ENCODE measurements around the gene CDKAL1.

The CDKAL1 gene

GRCh38 chr6:21027507-21027906 is 493.2 kb downstream of the CDKAL1 start:
- ATAC-seq, result no peak
- TF ChIP-seq ZFP3 (CRISPR knock-in tag; IDR thresholded peaks at IDR 0.05) (no peak), ZNF8 (CRISPR knock-in tag; IDR thresholded peaks at IDR 0.05) (no peak), TSHZ2 (CRISPR knock-in tag; IDR thresholded peaks at IDR 0.05) (no peak), RARB (CRISPR knock-in tag; IDR thresholded peaks at IDR 0.05) (no peak), PATZ1 (CRISPR knock-in tag; IDR thresholded peaks at IDR 0.05; ENCODE audit: borderline replicate concordance) (no peak), POU6F1 (CRISPR knock-in tag; IDR thresholded peaks at IDR 0.05; ENCODE audit: borderline replicate concordance, low read depth) (no peak), ESRRG (CRISPR knock-in tag; IDR thresholded peaks at IDR 0.05) (no peak), ZNF70 (CRISPR knock-in tag; IDR thresholded peaks at IDR 0.05) (no peak)

GRCh38 chr6:21031182-21031581 is 496.9 kb downstream of the CDKAL1 start:
- TF ChIP-seq ZFP30 (CRISPR knock-in tag; IDR thresholded peaks at IDR 0.05) (no peak), ISL1 (CRISPR knock-in tag; IDR thresholded peaks at IDR 0.05) (no peak), BACH2 (CRISPR knock-in tag; IDR thresholded peaks at IDR 0.05; ENCODE audit: borderline replicate concordance) (no peak), CREB5 (CRISPR knock-in tag; IDR thresholded peaks at IDR 0.05; ENCODE audit: low read depth) (no peak), GLIS3 (CRISPR knock-in tag; IDR thresholded peaks at IDR 0.05) (no peak), RARB (CRISPR knock-in tag; IDR thresholded peaks at IDR 0.05) (no peak), ZNF8 (CRISPR knock-in tag; IDR thresholded peaks at IDR 0.05) (no peak), TCF4 (CRISPR knock-in tag; IDR thresholded peaks at IDR 0.05; ENCODE audit: borderline replicate concordance) (no peak), ZC3H10 (CRISPR knock-in tag; IDR thresholded peaks at IDR 0.05) (no peak), CSRNP3 (CRISPR knock-in tag; IDR thresholded peaks at IDR 0.05) (no peak)

GRCh38 chr6:21033084-21033483 is 498.8 kb downstream of the CDKAL1 start:
- ATAC-seq, result no peak
- TF ChIP-seq POU6F1 (CRISPR knock-in tag; IDR thresholded peaks at IDR 0.05; ENCODE audit: borderline replicate concordance, low read depth), result no peak
- TF ChIP-seq TOX (CRISPR knock-in tag; IDR thresholded peaks at IDR 0.05; ENCODE audit: borderline replicate concordance), result no peak
- no peak for TF ChIP-seq BACH2 (CRISPR knock-in tag; IDR thresholded peaks at IDR 0.05; ENCODE audit: borderline replicate concordance)
- TF ChIP-seq GLIS3 (CRISPR knock-in tag; IDR thresholded peaks at IDR 0.05), result no peak

More at GRCh38 chr6:21031182-21031581, 496.9 kb downstream of the CDKAL1 start:
- no peak for ATAC-seq

GRCh38 chr6:21033575-21034026 is 499.3 kb downstream of the CDKAL1 start:
- TF ChIP-seq CSDC2 (CRISPR knock-in tag; IDR thresholded peaks at IDR 0.05), result peak; percentile 28; the same call in 1 of the 2 replicates
- no peak for TF ChIP-seq POU6F1 (CRISPR knock-in tag; IDR thresholded peaks at IDR 0.05; ENCODE audit: borderline replicate concordance, low read depth)
- TF ChIP-seq ZC3H10 (CRISPR knock-in tag; IDR thresholded peaks at IDR 0.05), result no peak
- peak; percentile 78 for TF ChIP-seq ISL1 (CRISPR knock-in tag; IDR thresholded peaks at IDR 0.05)
- 0 out of 2 replicates have a peak, but pooled peaks have one; percentile 36 for TF ChIP-seq SNAI2 (CRISPR knock-in tag; IDR thresholded peaks at IDR 0.05)
- TF ChIP-seq TSHZ2 (CRISPR knock-in tag; IDR thresholded peaks at IDR 0.05), result peak; percentile 70; the same call in 1 of the 2 replicates
- peak; percentile 66; the same call in 1 of the 2 replicates for TF ChIP-seq TCF4 (CRISPR knock-in tag; IDR thresholded peaks at IDR 0.05; ENCODE audit: borderline replicate concordance)
- TF ChIP-seq TOX (CRISPR knock-in tag; IDR thresholded peaks at IDR 0.05; ENCODE audit: borderline replicate concordance), result no peak
- peak; percentile 92 for ATAC-seq

All from SK-N-SH treated with all-trans-retinoic acid at 6 μM for 48 hours (cell line).